ENCODE measurements around the gene NT5C1A. TPM values are rescaled to one million over a fixed set of nuclear protein-coding genes. Genes with fewer than 3 reads are reported as not detected.

The NT5C1A gene
- total RNA-seq, 1 experiment from 2014 or later = not detected

DNA sequence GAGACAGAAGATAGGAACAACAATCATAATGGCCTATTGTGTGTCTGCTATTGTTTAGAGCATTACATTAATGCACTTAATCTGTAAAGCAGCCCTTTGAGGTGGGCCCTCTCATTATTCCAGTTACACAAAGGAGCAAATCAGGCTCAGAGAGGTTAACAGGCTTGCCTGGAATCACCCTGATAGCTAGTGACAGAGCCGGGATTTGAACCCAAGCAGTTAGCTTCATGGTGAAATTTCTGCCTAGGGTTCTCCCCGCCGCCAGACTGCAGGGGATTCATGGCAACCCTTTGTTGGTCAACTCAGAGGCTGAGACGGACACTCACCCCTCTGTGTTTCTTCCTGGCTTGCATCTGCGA, 39.6 kb downstream of the NT5C1A start:
- peaks cover 48% of the 10 kb centered on the region for H3K27me3 Mint-ChIP-seq (ENCODE audit: insufficient read depth, unreplicated experiment)
- intact Hi-C loops (cut with micrococcal nuclease) = no loop called here

DNA sequence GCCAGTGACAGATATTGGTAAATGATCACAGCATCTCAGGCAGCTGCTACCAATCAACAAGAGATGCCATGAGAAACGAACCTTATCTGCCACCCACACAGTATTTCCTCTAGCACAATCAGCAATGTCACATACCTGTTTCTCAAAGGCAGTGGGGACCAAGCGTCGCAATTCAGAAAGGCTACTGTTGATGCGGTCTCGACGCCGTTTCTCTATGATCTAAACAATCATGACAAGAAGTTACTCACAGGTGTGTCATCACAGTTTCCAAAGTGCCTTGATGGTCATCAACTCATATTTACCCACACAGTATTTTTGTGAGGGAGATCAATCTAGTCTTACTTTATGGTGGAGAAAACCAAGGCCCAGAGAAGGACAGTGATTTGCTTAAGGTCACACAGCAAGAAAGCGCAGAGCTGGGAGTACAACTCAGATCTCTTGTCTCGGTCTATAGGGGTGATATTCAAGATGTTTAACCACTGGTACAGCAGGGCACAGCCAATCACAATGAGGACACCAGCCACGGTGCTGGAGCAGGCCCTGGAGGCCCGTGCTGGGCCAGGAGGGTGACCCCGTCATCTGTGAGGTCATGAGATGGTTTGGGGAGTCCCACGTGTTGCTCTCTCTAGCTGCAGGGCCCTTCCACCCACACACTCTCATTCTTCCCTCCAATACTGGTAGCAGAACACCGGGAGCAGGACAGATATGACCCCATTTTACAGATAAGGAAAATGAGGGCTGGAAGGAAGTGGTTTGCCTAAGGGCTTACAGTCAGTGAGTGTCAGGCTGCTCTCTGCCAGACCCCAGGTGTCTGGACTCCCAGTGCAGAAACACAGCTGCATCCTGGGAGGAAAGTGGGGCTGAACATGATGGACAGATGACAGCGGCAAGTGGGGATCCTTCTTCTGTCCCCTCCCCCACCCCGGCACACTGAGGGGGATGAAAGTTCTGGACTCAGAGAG, 40.3 kb downstream of the NT5C1A start:
- Mint-ChIP-seq H3K4me1 (ENCODE audit: insufficient read depth, unreplicated experiment) (no peaks in the 10 kb centered on the region), H3K27me3 (ENCODE audit: insufficient read depth, unreplicated experiment) (peaks cover 54% of the 10 kb centered on the region), H3K4me3 (ENCODE audit: unreplicated experiment) (no peak overlapping the region), H3K9me3 (ENCODE audit: unreplicated experiment) (no peaks in the 10 kb centered on the region), H3K27ac (ENCODE audit: low read depth, unreplicated experiment) (no peak overlapping the region), H3K36me3 (ENCODE audit: insufficient read depth, unreplicated experiment) (peaks cover under 1% of the 10 kb centered on the region)
- TF ChIP-seq, protein P1, sequence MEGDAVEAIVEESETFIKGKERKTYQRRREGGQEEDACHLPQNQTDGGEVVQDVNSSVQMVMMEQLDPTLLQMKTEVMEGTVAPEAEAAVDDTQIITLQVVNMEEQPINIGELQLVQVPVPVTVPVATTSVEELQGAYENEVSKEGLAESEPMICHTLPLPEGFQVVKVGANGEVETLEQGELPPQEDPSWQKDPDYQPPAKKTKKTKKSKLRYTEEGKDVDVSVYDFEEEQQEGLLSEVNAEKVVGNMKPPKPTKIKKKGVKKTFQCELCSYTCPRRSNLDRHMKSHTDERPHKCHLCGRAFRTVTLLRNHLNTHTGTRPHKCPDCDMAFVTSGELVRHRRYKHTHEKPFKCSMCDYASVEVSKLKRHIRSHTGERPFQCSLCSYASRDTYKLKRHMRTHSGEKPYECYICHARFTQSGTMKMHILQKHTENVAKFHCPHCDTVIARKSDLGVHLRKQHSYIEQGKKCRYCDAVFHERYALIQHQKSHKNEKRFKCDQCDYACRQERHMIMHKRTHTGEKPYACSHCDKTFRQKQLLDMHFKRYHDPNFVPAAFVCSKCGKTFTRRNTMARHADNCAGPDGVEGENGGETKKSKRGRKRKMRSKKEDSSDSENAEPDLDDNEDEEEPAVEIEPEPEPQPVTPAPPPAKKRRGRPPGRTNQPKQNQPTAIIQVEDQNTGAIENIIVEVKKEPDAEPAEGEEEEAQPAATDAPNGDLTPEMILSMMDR (IDR thresholded peaks at IDR 0.05; ENCODE audit: unreplicated experiment) = no peak
- no TSS peak for BruUV-seq (replicated peaks)
- no peak for DNase-seq (ENCODE audit: unreplicated experiment)
- intact Hi-C loops (cut with micrococcal nuclease) = no loop called here
- CTCF ChIA-PET = interaction anchor here (2.0 kb wide), 1 partner anchor 22 kb away, joined by 5 read pairs; no protein-coding TSS in a partner anchor
- POLR2A ChIA-PET = no interaction called here

More for the DNA sequence above, 39.6 kb downstream of the NT5C1A start:
- no peak for DNase-seq (ENCODE audit: unreplicated experiment)
- CTCF ChIA-PET = interaction anchor here (0.7 to 0.9 kb wide), 2 partner anchors 16 to 288 kb away, joined by 3 read pairs; no protein-coding TSS in a partner anchor
- Mint-ChIP-seq H3K36me3 (ENCODE audit: insufficient read depth, unreplicated experiment) (no peaks in the 10 kb centered on the region), H3K4me1 (ENCODE audit: insufficient read depth, unreplicated experiment) (no peaks in the 10 kb centered on the region), H3K4me3 (ENCODE audit: unreplicated experiment) (no peak overlapping the region), H3K9me3 (ENCODE audit: unreplicated experiment) (no peaks in the 10 kb centered on the region), H3K27ac (ENCODE audit: low read depth, unreplicated experiment) (no peak overlapping the region)
- no TSS peak for BruUV-seq (replicated peaks)
- TF ChIP-seq, protein P1 (IDR thresholded peaks at IDR 0.05; ENCODE audit: unreplicated experiment) = no peak
- POLR2A ChIA-PET = no interaction called here

DNA sequence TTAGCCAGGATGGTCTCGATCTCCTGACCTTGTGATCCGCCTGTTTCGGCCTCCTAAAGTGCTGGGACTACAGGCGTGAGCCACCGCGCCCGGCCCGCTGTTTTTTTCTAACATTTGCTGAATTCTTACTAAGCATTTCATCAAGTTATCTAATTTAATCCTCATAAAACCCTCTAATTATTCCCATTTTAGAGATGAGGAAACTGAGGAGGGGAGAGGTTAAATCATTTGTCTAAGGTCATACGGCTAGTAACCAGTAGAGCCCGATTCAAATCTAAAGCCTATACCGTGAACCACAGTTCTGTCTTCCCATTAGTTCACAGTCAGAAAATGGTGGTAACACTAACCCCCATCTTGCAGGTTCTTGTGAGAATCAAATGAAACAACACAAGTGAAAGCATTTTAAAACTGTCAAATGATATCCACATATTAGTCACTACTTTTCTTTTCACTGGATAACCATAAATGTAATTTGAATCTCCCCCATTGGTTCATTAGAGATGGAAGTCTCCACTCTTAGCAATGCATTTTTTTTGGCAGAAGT, 43.0 kb downstream of the NT5C1A start:
- ChIA-PET POLR2A (interaction anchor here (0.5 kb wide), 1 partner anchor 951 kb away, joined by 3 read pairs; no protein-coding TSS in a partner anchor), CTCF (no interaction called here)
- BruUV-seq (replicated peaks) = no TSS peak
- Mint-ChIP-seq H3K9me3 (ENCODE audit: unreplicated experiment) (no peaks in the 10 kb centered on the region), H3K4me1 (ENCODE audit: insufficient read depth, unreplicated experiment) (no peaks in the 10 kb centered on the region), H3K36me3 (ENCODE audit: insufficient read depth, unreplicated experiment) (peaks cover 6% of the 10 kb centered on the region), H3K4me3 (ENCODE audit: unreplicated experiment) (no peak overlapping the region), H3K27me3 (ENCODE audit: insufficient read depth, unreplicated experiment) (peaks cover 38% of the 10 kb centered on the region), H3K27ac (ENCODE audit: low read depth, unreplicated experiment) (no peak overlapping the region)
- intact Hi-C loops (cut with micrococcal nuclease) = no loop called here
- DNase-seq (ENCODE audit: unreplicated experiment) = no peak
- TF ChIP-seq, protein P1 (IDR thresholded peaks at IDR 0.05; ENCODE audit: unreplicated experiment) = no peak

DNA sequence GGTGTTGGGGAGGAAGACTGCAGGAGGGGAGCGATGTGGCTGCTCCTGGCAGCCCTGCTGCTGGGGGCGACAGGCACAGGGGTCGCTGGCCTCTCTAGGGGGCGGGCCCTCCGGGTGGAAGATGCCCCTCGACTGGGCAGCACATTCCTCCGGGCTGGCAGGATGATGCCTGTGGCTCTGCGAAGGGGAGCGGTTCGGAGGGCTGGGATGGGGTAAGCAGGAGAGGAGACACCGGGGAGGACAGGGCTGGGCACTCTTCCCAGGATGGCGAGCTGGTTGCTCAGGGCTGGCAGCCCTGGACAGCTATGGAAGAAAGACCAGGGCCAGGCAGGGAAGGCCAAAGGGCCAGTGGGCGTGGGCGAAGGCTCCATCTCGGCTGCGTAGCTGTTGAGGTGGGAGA, 45.3 kb downstream of the NT5C1A start:
- POLR2A ChIA-PET = interaction anchor here (0.6 kb wide), 1 partner anchor 9 kb away, joined by 3 read pairs; no protein-coding TSS in a partner anchor
- CTCF ChIA-PET = no interaction called here
- Mint-ChIP-seq H3K4me1 (ENCODE audit: insufficient read depth, unreplicated experiment) (no peaks in the 10 kb centered on the region), H3K36me3 (ENCODE audit: insufficient read depth, unreplicated experiment) (peaks cover 6% of the 10 kb centered on the region), H3K4me3 (ENCODE audit: unreplicated experiment) (no peak overlapping the region), H3K27me3 (ENCODE audit: insufficient read depth, unreplicated experiment) (peaks cover 31% of the 10 kb centered on the region), H3K27ac (ENCODE audit: low read depth, unreplicated experiment) (no peak overlapping the region), H3K9me3 (ENCODE audit: unreplicated experiment) (no peaks in the 10 kb centered on the region)
- intact Hi-C loops (cut with micrococcal nuclease) = no loop called here
- DNase-seq (ENCODE audit: unreplicated experiment) = no peak
- no TSS peak for BruUV-seq (replicated peaks)
- TF ChIP-seq, protein P1 (IDR thresholded peaks at IDR 0.05; ENCODE audit: unreplicated experiment) = no peak
